OCI-LY7 (cell line): ENCODE measurements around the gene YIPF4. TPM values are rescaled to one million over a fixed set of nuclear protein-coding genes. Genes with fewer than 3 reads are reported as not detected.

Source experiments
- BruUV-seq: library from RNA; stranded (reverse); fragments of 400-500 nt; replicated peaks from 2 replicates; lab custom pipeline; 2021; lab: Mats Ljungman, UMichigan
- CTCF ChIA-PET: fragments of 300-600 bp; sonication (Branson Sonifier 250); formaldehyde crosslinking; loops from one replicate; lab custom pipeline; 2022; ENCODE audit warnings: antibody characterized with exemption; ENCODE audit not compliant: unreplicated experiment; lab: Charles Lee
- POLR2A ChIA-PET: fragments of 300-600 bp; sonication (Branson Sonifier 250); formaldehyde crosslinking; loops from one replicate; lab custom pipeline; 2022; ENCODE audit warnings: antibody characterized with exemption; lab: Charles Lee
- DNase-seq: peaks from one replicate; pipeline ENCODE4 v3.0.0-alpha.2; 2015; ENCODE audit warnings: low spot score
- H2AFZ ChIP-seq: fragments of 200-600 bp; sonication (generic), shearing (Covaris generic); 2 replicates; pipeline ENCODE4 v1.6.1; 2014; ENCODE audit warnings: mild to moderate bottlenecking, antibody characterized with exemption, low read length, moderate library complexity
- H3K27ac ChIP-seq: fragments of 200-600 bp; sonication (generic); 2 replicates; pipeline ENCODE4 v1.5.1; 2014; ENCODE audit warnings: mixed run types, low read depth, mild to moderate bottlenecking, moderate library complexity, low read length, inconsistent platforms; ENCODE audit not compliant: poor library complexity, severe bottlenecking
- H3K36me3 ChIP-seq: fragments of 200-600 bp; sonication (generic); 2 replicates; pipeline ENCODE4 v1.6.1; 2014; ENCODE audit warnings: mild to moderate bottlenecking, antibody characterized with exemption, low read length, moderate library complexity, mixed read lengths; ENCODE audit not compliant: insufficient read depth
- H3K4me1 ChIP-seq: fragments of 200-600 bp; sonication (generic); 2 replicates; pipeline ENCODE4 v1.5.1; 2014; ENCODE audit warnings: mild to moderate bottlenecking, low read length; ENCODE audit not compliant: insufficient read depth, poor library complexity, severe bottlenecking
- H3K4me2 ChIP-seq: fragments of 200-600 bp; sonication (generic); 2 replicates; pipeline ENCODE4 v1.6.1; 2014; ENCODE audit warnings: mild to moderate bottlenecking, low read length
- H3K4me3 ChIP-seq: fragments of 200-600 bp; sonication (generic); 2 replicates; pipeline ENCODE4 v1.5.1; 2014; ENCODE audit warnings: mild to moderate bottlenecking, low read depth, low read length; ENCODE audit not compliant: poor library complexity, severe bottlenecking
- H3K79me2 ChIP-seq: fragments of 200-600 bp; sonication (generic); 2 replicates; pipeline ENCODE4 v1.6.1; 2016; ENCODE audit warnings: low read depth, mild to moderate bottlenecking, low read length, moderate library complexity, mixed read lengths; ENCODE audit not compliant: insufficient read depth
- H3K9me2 ChIP-seq: fragments of 200-600 bp; sonication (generic); 2 replicates; pipeline ENCODE4 v1.6.1; 2016; ENCODE audit warnings: mild to moderate bottlenecking, low read length, mixed read lengths; ENCODE audit not compliant: insufficient read depth
- H3K9me3 ChIP-seq: fragments of 200-600 bp; sonication (generic); 2 replicates; pipeline ENCODE4 v1.6.1; 2014; ENCODE audit warnings: mild to moderate bottlenecking, mixed run types, low read length, mixed read lengths
- H4K20me1 ChIP-seq: fragments of 200-600 bp; sonication (generic); 2 replicates; pipeline ENCODE4 v1.6.1; 2014; ENCODE audit warnings: mild to moderate bottlenecking, antibody characterized with exemption, low read length, moderate library complexity, mixed read lengths; ENCODE audit not compliant: insufficient read depth
- CTCF ChIP-seq: fragments of 200-600 bp; sonication (generic); conservative IDR thresholded peaks from 2 replicates; pipeline ENCODE4 v1.5.1; 2014; ENCODE audit warnings: mild to moderate bottlenecking, antibody characterized with exemption, low read length, moderate library complexity, mixed read lengths
- EZH2phosphoT487 ChIP-seq: fragments of 200-600 bp; sonication (generic); IDR thresholded peaks from 2 replicates; pipeline ENCODE4 v1.6.1; 2018; ENCODE audit warnings: low read depth, borderline replicate concordance, mild to moderate bottlenecking, mixed run types, antibody characterized with exemption, low read length, moderate library complexity, mixed read lengths
- intact Hi-C: fragments of 100-400 bp; cut with micrococcal nuclease; formaldehyde crosslinking; loops from one replicate; pipeline ENCODE4 v1.10.0; 2022; ENCODE audit not compliant: unreplicated experiment
- total RNA-seq, 2 experiments: library from RNA; depleted of rRNA in 1 of 2; stranded (reverse); fragments of >200 nt in 1 of 2; shearing (Covaris generic) in 1 of 2; gene quantifications; 2 replicates each; pipeline ENCODE4 v1.2.3, GENCODE V29; 2014 to 2022

The YIPF4 gene
- total RNA-seq, 2 experiments from 2014 or later: 8.6 to 29.6 TPM

DNA sequence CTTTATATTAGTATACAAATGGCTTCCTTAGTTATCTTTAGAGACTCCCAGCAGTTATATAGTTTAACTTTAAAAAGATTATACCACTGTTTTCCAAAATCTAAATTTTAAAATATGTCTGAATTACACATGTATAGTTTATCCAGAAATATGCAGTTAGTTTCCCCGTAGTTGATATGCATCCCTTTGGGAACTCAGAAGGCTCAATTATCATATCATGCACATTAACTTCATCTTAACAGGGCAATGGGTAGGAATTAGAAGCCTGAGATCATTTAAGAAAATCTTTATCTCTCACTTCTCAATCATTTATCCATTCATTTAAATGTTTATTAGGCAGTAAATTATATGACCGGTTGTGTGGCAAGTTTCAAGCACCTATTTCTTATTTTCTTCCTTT lies 40.2 kb upstream of the YIPF4 start:
- no peaks in the 10 kb centered on the region for H4K20me1 ChIP-seq
- H3K27ac ChIP-seq: no peak overlapping the region
- no peak overlapping the region for H3K4me2 ChIP-seq
- TF ChIP-seq CTCF (no peak), EZH2phosphoT487 (no peak)
- H3K79me2 ChIP-seq: no peaks in the 10 kb centered on the region
- no peak overlapping the region for H2AFZ ChIP-seq
- intact Hi-C loops: no loop called here
- BruUV-seq: no TSS peak
- H3K9me3 ChIP-seq: no peaks in the 10 kb centered on the region; the same call in 1 of the 2 replicates
- CTCF ChIA-PET: no interaction called here
- no peaks in the 10 kb centered on the region for H3K4me1 ChIP-seq
- no peaks in the 10 kb centered on the region for H3K9me2 ChIP-seq
- DNase-seq: no peak
- no peak overlapping the region for H3K4me3 ChIP-seq
- POLR2A ChIA-PET: interaction anchor here (0.5 kb wide), 1 partner anchor 249 kb away, joined by 3 read pairs; no protein-coding TSS in a partner anchor
- no peaks in the 10 kb centered on the region for H3K36me3 ChIP-seq

GRCh38 chr2:32237996-32238395 lies 39.7 kb upstream of the YIPF4 start:
- Histone ChIP-seq H3K36me3 (no peaks in the 10 kb centered on the region), H3K4me2 (no peak overlapping the region), H4K20me1 (no peaks in the 10 kb centered on the region), H3K4me1 (no peaks in the 10 kb centered on the region), H3K4me3 (no peak overlapping the region), H3K9me3 (no peaks in the 10 kb centered on the region; the same call in 1 of the 2 replicates), H2AFZ (no peak overlapping the region), H3K27ac (no peak overlapping the region), H3K9me2 (no peaks in the 10 kb centered on the region), H3K79me2 (no peaks in the 10 kb centered on the region)
- POLR2A ChIA-PET: no interaction called here
- intact Hi-C loops: no loop called here
- BruUV-seq: no TSS peak
- no peak for DNase-seq
- TF ChIP-seq EZH2phosphoT487 (no peak), CTCF (no peak)
- CTCF ChIA-PET: no interaction called here

GRCh38 chr2:32242331-32242730 lies 35.4 kb upstream of the YIPF4 start:
- Histone ChIP-seq H3K9me2 (no peaks in the 10 kb centered on the region), H3K4me1 (no peaks in the 10 kb centered on the region), H3K4me2 (no peak overlapping the region), H2AFZ (no peak overlapping the region), H3K36me3 (no peaks in the 10 kb centered on the region), H3K9me3 (no peaks in the 10 kb centered on the region), H3K79me2 (no peaks in the 10 kb centered on the region), H3K4me3 (no peak overlapping the region), H4K20me1 (no peaks in the 10 kb centered on the region), H3K27ac (no peak overlapping the region)
- no TSS peak for BruUV-seq
- no peak for DNase-seq
- POLR2A ChIA-PET: no interaction called here
- CTCF ChIA-PET: no interaction called here
- intact Hi-C loops: no loop called here
- TF ChIP-seq CTCF: no peak
- TF ChIP-seq EZH2phosphoT487: no peak
